Globus pallidus (tissue), 1 donor: ENCODE data around the gene RABL2B.

ENCODE experiments used
- DNase-seq: peaks from one replicate; pipeline ENCODE4 v3.0.0-alpha.2; 2015; ENCODE audit warnings: low spot score

Gene RABL2B

GRCh38 chr22:50722716-50723428, 60.6 kb downstream of the RABL2B start:
- DNase-seq, result no peak

- no peak for DNase-seq
These were observed 61.3 kb downstream of the RABL2B start for GRCh38 chr22:50722048-50722701.

GRCh38 chr22:50721257-50721844, 62.1 kb downstream of the RABL2B start:
- DNase-seq, result no peak

GRCh38 chr22:50720301-50721256, 62.9 kb downstream of the RABL2B start:
- no peak for DNase-seq

- no peak for DNase-seq
These were observed 63.6 kb downstream of the RABL2B start for GRCh38 chr22:50719814-50720300.

GRCh38 chr22:50718352-50718709, 65.1 kb downstream of the RABL2B start:
- DNase-seq, result no peak

- DNase-seq, result peak; percentile 57
These were observed 65.6 kb downstream of the RABL2B start for GRCh38 chr22:50717709-50718351.
